ENCODE results near the gene CMIP.

DNA sequence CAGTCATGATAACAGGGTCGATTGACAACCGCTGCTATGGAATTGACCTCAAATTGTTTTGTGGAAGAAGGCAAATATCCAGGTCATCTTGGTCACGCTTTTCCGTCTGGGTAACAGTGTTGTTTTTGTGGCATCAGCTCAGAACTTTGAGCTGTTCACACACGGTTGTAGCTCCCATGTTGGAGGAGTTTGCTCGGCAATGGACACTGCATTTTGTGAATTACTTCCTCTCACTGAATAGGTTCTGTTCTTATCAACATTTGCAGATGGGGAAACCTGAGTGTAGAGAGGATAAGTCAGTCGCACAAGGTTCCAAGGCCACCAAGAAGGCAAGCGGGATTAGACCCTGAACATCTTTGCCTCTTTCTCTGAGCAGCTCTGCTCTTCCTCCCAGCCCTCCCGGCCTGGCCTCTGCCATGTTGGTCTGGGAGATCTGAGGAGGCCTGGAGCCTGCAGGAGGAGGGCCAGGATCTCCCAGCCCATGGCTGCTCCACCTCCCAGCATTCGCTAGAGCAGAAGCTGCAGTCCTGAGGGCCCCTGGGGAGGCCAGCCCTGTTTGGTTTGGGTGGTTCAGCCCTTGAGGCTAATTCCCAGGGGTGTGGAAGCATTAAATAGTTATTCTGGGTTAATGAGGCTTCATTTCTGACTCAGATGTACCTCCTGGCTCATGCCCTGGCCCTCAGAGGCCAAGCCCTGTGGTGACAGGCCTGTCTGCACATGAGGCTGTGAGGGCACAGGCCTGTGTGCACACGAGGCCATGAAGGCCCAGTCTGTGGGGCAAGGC, 180.3 kb downstream of the CMIP start:
- TF ChIP-seq, protein P1, sequence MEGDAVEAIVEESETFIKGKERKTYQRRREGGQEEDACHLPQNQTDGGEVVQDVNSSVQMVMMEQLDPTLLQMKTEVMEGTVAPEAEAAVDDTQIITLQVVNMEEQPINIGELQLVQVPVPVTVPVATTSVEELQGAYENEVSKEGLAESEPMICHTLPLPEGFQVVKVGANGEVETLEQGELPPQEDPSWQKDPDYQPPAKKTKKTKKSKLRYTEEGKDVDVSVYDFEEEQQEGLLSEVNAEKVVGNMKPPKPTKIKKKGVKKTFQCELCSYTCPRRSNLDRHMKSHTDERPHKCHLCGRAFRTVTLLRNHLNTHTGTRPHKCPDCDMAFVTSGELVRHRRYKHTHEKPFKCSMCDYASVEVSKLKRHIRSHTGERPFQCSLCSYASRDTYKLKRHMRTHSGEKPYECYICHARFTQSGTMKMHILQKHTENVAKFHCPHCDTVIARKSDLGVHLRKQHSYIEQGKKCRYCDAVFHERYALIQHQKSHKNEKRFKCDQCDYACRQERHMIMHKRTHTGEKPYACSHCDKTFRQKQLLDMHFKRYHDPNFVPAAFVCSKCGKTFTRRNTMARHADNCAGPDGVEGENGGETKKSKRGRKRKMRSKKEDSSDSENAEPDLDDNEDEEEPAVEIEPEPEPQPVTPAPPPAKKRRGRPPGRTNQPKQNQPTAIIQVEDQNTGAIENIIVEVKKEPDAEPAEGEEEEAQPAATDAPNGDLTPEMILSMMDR (conservative IDR thresholded peaks at IDR 0.05; ENCODE audit: low read length), result no peak
- TF ChIP-seq EZH2phosphoT487 (IDR thresholded peaks at IDR 0.05; ENCODE audit: borderline replicate concordance), result no peak

All from Loucy (cell line).